GM12801 (cell line): ENCODE measurements around the gene NPSR1.

Experiments used
- TF ChIP-seq, protein P1 (sequence below): IDR thresholded peaks from one replicate; pipeline ENCODE4 v1.5.1; 2011; ENCODE audit warnings: control low read depth; ENCODE audit not compliant: insufficient read length; ENCODE audit errors: extremely low read depth

The NPSR1 gene

DNA sequence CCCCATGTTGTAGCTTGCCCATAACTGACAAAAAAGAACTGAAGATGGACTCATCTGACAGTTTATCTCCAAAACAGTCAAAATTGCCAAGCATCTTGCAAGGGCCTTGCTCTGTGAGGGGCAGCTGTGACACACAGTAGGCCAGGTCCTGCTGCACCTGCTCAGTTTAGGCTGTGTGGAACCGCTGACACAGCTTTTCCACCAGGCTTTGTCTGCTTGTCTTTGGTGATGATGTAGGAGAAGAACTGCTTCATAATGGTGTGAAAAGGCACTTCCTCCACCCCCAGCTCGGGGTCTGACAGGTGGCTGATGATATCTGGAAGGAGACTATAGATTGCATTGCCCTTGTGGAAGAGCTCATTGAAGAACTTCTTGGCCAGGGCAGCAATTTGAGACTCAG, 92.6 kb downstream of the NPSR1 start:
- TF ChIP-seq, protein P1, sequence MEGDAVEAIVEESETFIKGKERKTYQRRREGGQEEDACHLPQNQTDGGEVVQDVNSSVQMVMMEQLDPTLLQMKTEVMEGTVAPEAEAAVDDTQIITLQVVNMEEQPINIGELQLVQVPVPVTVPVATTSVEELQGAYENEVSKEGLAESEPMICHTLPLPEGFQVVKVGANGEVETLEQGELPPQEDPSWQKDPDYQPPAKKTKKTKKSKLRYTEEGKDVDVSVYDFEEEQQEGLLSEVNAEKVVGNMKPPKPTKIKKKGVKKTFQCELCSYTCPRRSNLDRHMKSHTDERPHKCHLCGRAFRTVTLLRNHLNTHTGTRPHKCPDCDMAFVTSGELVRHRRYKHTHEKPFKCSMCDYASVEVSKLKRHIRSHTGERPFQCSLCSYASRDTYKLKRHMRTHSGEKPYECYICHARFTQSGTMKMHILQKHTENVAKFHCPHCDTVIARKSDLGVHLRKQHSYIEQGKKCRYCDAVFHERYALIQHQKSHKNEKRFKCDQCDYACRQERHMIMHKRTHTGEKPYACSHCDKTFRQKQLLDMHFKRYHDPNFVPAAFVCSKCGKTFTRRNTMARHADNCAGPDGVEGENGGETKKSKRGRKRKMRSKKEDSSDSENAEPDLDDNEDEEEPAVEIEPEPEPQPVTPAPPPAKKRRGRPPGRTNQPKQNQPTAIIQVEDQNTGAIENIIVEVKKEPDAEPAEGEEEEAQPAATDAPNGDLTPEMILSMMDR, result no peak

DNA sequence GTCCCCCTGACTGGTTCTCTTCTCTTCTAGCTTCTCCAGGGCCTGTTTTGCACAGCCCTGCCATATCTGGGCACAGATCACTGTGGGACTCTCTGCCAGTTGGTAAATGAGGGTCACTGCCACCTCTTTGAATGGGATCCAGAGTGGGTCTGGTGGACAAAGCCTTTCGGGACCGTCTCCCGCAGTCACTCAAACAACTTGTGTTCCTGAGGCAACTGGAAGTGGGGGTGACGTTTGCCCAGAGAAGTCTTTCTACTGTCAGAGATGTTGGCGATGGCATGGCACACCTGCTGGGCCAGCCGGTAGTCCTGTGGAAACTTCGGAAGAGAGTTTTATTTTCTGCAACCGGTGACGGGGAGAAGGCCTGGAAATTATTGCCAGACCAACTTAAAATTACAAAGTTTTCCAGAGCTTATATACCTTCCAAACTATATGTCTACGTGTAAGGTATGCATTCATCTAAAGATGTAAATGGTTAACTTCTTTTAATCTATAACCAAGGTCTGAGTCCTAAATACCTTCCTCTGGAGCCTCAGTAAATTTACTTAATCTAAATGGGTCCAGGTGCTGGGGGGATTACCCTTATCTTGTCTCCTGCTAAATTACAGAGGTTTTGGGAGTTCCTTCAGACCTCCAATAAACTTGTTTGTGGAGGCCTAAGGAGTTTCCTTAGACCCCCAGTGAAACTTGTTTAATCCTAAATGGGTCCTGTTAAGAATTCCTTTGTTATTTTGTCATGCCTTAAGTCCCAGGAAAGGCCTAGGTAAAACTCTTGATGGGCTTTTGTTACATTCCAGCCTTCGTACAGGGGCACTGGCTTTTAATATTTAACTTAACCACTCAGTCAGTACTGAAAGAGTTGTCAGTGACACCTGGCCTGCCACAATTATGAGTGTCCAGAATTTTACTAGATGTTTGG, 94.0 kb downstream of the NPSR1 start:
- TF ChIP-seq, protein P1, result no peak

DNA sequence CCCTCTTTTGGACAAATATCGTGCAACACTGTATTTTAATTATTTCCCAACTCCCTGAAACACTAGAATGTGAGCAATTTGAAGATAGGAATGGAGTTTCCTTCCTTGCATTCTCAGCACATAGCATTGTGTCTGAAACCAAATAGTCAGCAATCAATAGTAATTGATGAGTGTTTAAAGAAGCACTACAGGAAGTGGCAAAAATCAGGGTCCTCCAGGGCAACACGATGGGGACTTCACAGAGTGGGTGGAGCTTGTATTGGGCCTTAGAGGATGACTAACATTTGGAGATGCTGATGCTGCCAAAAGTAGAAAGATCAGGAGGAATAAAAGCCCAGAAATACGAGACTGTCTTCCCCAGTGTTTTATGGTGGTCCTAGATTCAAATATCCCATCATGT, 94.9 kb downstream of the NPSR1 start:
- TF ChIP-seq, protein P1, result no peak

DNA sequence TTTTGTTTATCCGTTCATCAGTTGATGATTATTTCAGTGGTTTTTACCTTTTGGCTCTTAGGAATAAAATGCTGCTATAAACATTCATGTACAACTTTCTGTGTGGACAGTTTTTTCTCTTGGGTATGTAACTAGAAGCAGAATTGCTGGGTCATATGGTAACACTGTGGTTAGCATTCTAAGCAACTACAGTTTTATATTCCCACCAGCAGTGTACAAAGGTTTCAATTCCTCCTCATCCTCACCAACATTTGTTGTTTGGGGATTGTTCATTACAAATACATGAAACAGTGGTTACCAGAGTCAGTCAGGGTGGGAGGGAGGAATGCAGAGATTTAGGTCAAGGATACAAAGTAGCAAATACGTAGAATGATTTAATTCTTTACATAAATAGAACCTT, 97.0 kb downstream of the NPSR1 start:
- TF ChIP-seq, protein P1, result no peak

DNA sequence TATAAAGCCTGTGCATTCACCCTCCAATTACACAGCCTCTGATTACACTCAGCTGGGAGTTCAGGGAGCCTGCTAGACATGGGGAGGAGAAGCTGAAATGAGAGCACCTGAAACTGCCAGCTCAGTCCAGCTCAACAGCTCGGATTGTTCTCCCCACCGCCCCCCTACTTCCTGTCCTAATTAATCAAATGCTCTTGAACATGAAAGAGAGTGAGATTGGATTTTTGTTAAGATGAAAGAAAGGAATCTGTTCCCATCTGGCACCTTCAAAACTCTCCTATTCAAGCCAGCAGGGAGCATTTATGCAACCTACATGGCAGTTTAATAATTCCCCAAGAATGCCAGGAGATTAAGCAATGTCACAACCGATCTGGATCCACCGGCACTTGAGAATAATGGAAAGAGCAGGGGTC, 98.0 kb downstream of the NPSR1 start:
- TF ChIP-seq, protein P1, result no peak

DNA sequence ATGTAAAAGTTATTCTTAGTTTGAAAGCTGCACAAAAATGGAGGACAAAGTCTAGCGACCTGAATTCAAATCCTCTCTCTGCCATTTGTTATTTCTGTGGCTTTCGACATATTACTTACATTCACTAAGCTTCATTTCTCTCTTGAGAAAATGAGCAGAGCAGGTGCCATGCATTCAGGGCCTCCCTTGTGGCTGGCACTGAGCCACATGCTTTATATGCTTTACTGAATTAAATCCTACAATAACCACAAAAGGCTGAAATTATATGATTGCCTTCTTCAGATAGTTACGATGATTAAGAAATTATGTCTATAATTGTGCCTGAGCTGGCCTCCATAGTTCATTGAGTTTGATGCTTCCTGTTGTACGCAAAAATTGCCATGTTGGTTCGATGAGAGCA, 98.7 kb downstream of the NPSR1 start:
- TF ChIP-seq, protein P1, result no peak

DNA sequence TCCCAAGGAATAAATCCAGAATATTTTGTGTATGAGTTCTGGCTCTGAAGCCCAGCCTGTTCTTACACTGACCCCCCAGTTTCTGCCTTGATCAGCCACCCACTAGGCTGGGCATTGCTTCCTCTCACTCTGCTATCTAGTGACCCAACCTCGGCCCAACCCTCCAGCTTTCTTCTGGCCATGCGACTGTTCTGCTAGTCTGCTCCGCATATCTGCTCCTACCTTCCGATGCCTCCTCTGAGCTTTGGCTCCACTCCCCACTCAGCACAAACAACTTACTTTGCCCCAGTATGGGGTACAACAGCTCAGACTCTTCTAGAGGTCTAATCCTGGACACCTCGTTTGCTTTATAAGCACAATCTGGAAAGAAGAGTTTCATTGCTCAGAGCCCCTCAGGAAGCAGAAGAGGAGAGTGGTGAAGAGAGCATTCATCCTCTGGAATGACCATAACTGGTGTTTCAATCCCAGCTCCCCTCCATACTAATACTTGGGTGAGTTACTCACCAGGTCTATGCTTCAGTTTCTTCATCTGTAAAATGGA, 99.6 kb downstream of the NPSR1 start:
- TF ChIP-seq, protein P1, result no peak
